Eye (tissue), 1 donor: Measurements from ENCODE around the gene XKRX.

Experiments used
- DNase-seq: peaks from one replicate; pipeline ENCODE4 v3.0.0-alpha.2; 2015

XKRX gene

DNA sequence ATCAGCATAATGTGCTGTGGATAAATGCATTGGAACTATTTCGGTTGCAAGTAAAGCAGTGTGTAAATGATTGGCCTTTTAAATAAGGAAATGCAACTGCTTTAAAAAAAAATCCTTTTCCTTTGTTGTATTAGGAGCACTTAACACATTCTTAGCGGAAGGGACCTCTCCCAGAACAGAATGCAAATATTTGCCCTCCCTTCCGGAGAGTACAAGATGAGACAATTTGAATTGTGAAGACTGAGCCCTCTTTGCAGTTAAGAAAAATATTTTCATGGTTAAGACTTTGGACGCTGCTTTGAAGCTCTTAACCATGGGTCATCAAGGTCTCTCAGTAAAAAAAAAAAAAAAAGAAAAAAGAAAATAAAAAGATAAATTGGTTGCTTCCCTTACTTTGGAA is 45.1 kb downstream of the XKRX start:
- no peak for DNase-seq

GRCh38 chrX:100880368-100880767 is 48.3 kb downstream of the XKRX start:
- DNase-seq = no peak

- DNase-seq = no peak
Observed at GRCh38 chrX:100874325-100874724, 54.4 kb downstream of the XKRX start, which contains the start of gene NOX1. Gene NOX1 (minus strand): TSS chrX:100874359. CDS start chrX:100874139, 220 bp downstream.

GRCh38 chrX:100871594-100872560 is 56.8 kb downstream of the XKRX start:
- DNase-seq = no peak

- no peak for DNase-seq
Observed at GRCh38 chrX:100870527-100870926, 58.2 kb downstream of the XKRX start.

DNA sequence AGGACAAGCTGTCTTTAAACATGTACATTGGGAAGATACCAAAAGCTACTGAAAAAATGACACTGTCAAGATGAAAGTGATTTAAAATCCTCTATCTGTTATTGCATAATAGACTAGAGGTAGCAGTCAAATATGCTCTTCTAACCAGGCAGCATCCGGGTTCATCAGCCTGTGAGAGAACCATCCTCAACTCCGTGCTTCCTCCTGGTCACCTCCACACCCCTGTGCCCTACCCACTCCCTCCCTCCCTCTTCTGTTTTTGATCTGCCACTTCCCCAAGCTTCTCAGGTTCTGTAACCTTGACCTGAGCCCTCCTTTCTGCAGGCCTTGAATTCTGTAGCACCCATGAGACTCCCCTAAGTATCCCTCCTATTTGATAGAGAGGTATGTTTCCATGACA is 60.4 kb downstream of the XKRX start:
- no peak for DNase-seq

GRCh38 chrX:100864657-100865391 is 63.9 kb downstream of the XKRX start:
- DNase-seq = peak; percentile 4
